KMS-11 (cell line): Measurements from ENCODE around the gene SREBF1.
A peak's percentile ranks its signal among the peaks of the same experiment; 100 is the strongest.

Experiments
- H2AFZ ChIP-seq: fragments of 200-600 bp; sonication (generic); 2 replicates; pipeline ENCODE4 v1.6.1; 2016; ENCODE audit warnings: antibody characterized with exemption, mixed run types, low read depth
- H3K27ac ChIP-seq: fragments of 200-600 bp; sonication (generic); 2 replicates; pipeline ENCODE4 v1.6.1; 2016; ENCODE audit warnings: mild to moderate bottlenecking, mixed run types
- H3K27me3 ChIP-seq: fragments of 200-600 bp; sonication (generic); 2 replicates; pipeline ENCODE4 v1.6.1; 2017; ENCODE audit warnings: mild to moderate bottlenecking, low read depth, mixed run types, moderate library complexity; ENCODE audit not compliant: insufficient read depth
- H3K36me3 ChIP-seq: fragments of 200-600 bp; sonication (generic); 2 replicates; pipeline ENCODE4 v1.6.1; 2017; ENCODE audit warnings: mild to moderate bottlenecking, mixed run types; ENCODE audit not compliant: insufficient read depth
- H3K4me1 ChIP-seq: fragments of 200-600 bp; sonication (generic); 2 replicates; pipeline ENCODE4 v1.6.1; 2016; ENCODE audit warnings: mild to moderate bottlenecking, low read depth, mixed run types; ENCODE audit not compliant: poor library complexity, severe bottlenecking
- H3K4me2 ChIP-seq: fragments of 200-600 bp; sonication (generic); 2 replicates; pipeline ENCODE4 v1.7.0; 2016; ENCODE audit warnings: mild to moderate bottlenecking, mixed run types
- H3K4me3 ChIP-seq: fragments of 200-600 bp; sonication (generic); IDR thresholded peaks from 2 replicates; pipeline ENCODE4 v1.6.1; 2017; ENCODE audit warnings: low read depth, low read length, mixed read lengths; ENCODE audit not compliant: insufficient read depth
- H3K79me2 ChIP-seq: fragments of 200-600 bp; sonication (generic); 2 replicates; pipeline ENCODE4 v1.6.1; 2016; ENCODE audit warnings: low read depth, mixed run types; ENCODE audit not compliant: insufficient read depth
- H3K9ac ChIP-seq: fragments of 200-600 bp; sonication (generic); 2 replicates; pipeline ENCODE4 v1.6.1; 2016; ENCODE audit warnings: mild to moderate bottlenecking, mixed run types
- H4K20me1 ChIP-seq: fragments of 200-600 bp; sonication (generic); 2 replicates; pipeline ENCODE4 v1.6.1; 2016; ENCODE audit warnings: mild to moderate bottlenecking, mixed run types; ENCODE audit not compliant: insufficient read depth
- CTCF ChIP-seq: fragments of 200-600 bp; sonication (generic); conservative IDR thresholded peaks from 2 replicates; pipeline ENCODE4 v1.6.1; 2017; ENCODE audit warnings: low read depth, mild to moderate bottlenecking, antibody characterized with exemption, low read length, moderate library complexity, mixed read lengths

Gene SREBF1

GRCh38 chr17:17830740-17831207, 6.0 kb downstream of the SREBF1 start:
- H3K79me2 ChIP-seq = peaks cover 67% of the 10 kb centered on the region
- no peak for TF ChIP-seq CTCF
- H3K4me2 ChIP-seq = no peak overlapping the region
- no peaks in the 10 kb centered on the region for H3K36me3 ChIP-seq
- no peak overlapping the region for H2AFZ ChIP-seq
- H3K9ac ChIP-seq = no peak overlapping the region
- no peaks in the 10 kb centered on the region for H4K20me1 ChIP-seq
- peaks cover 75% of the 10 kb centered on the region for H3K4me1 ChIP-seq
- no peaks in the 10 kb centered on the region for H3K27me3 ChIP-seq
- no peak overlapping the region for H3K4me3 ChIP-seq
- H3K27ac ChIP-seq = no peak overlapping the region

- TF ChIP-seq CTCF = no peak
- Histone ChIP-seq H3K4me1 (peaks cover 76% of the 10 kb centered on the region), H3K36me3 (no peaks in the 10 kb centered on the region), H3K4me3 (no peak overlapping the region), H3K79me2 (peaks cover 65% of the 10 kb centered on the region), H3K9ac (no peak overlapping the region), H3K27me3 (no peaks in the 10 kb centered on the region), H3K27ac (peak overlapping the region; percentile 60), H3K4me2 (peak overlapping the region; percentile 36; the same call in 1 of the 2 replicates), H2AFZ (no peak overlapping the region), H4K20me1 (no peaks in the 10 kb centered on the region)
Observed at GRCh38 chr17:17830269-17830567, 6.6 kb downstream of the SREBF1 start.

- H3K4me2 ChIP-seq = no peak overlapping the region
- no peaks in the 10 kb centered on the region for H3K27me3 ChIP-seq
- peaks cover 60% of the 10 kb centered on the region for H3K79me2 ChIP-seq
- no peak overlapping the region for H2AFZ ChIP-seq
- no peaks in the 10 kb centered on the region for H3K36me3 ChIP-seq
- no peak for TF ChIP-seq CTCF
- H3K9ac ChIP-seq = no peak overlapping the region
- H4K20me1 ChIP-seq = no peaks in the 10 kb centered on the region
- peaks cover 71% of the 10 kb centered on the region for H3K4me1 ChIP-seq
- H3K27ac ChIP-seq = no peak overlapping the region
- H3K4me3 ChIP-seq = no peak overlapping the region
Observed at GRCh38 chr17:17827826-17828621, 8.8 kb downstream of the SREBF1 start.

GRCh38 chr17:17826942-17827785, 9.6 kb downstream of the SREBF1 start:
- no peak overlapping the region for H3K4me2 ChIP-seq
- H4K20me1 ChIP-seq = no peaks in the 10 kb centered on the region
- no peak overlapping the region for H3K27ac ChIP-seq
- no peak overlapping the region for H3K9ac ChIP-seq
- H3K36me3 ChIP-seq = no peaks in the 10 kb centered on the region
- H3K27me3 ChIP-seq = no peaks in the 10 kb centered on the region
- no peak for TF ChIP-seq CTCF
- no peak overlapping the region for H2AFZ ChIP-seq
- H3K4me3 ChIP-seq = no peak overlapping the region
- H3K79me2 ChIP-seq = peaks cover 60% of the 10 kb centered on the region
- H3K4me1 ChIP-seq = peaks cover 73% of the 10 kb centered on the region
